ENCODE results near the gene MTCL1. TPM values are rescaled to one million over a fixed set of nuclear protein-coding genes. Genes with fewer than 3 reads are reported as not detected.
A peak's percentile ranks its signal among the peaks of the same experiment; 100 is the strongest.

The MTCL1 gene
- total RNA-seq, 1 experiment from 2014 or later, result 11.6 TPM

- no peak overlapping the region for H3K27ac Mint-ChIP-seq (ENCODE audit: low read depth, unreplicated experiment)
Observed at GRCh38 chr18:8708670-8709069, 3.3 kb downstream of the MTCL1 start.

GRCh38 chr18:8709248-8710059 lies 4.1 kb downstream of the MTCL1 start:
- no TSS peak for BruUV-seq (replicated peaks)
- no peak for DNase-seq (ENCODE audit: unreplicated experiment)
- no peak for TF ChIP-seq CTCF (IDR thresholded peaks at IDR 0.05; ENCODE audit: unreplicated experiment)
- peaks cover 15% of the 10 kb centered on the region for H3K4me1 Mint-ChIP-seq (ENCODE audit: insufficient read depth, unreplicated experiment)
- no peak overlapping the region for H3K27ac Mint-ChIP-seq (ENCODE audit: low read depth, unreplicated experiment)
- peaks cover 11% of the 10 kb centered on the region for H3K36me3 Mint-ChIP-seq (ENCODE audit: insufficient read depth, unreplicated experiment)
- POLR2A ChIA-PET, result no interaction called here
- H3K27me3 Mint-ChIP-seq (ENCODE audit: insufficient read depth, unreplicated experiment), result no peaks in the 10 kb centered on the region
- CTCF ChIA-PET, result interaction anchor here (0.6 kb wide), 1 partner anchor 259 kb away, joined by 3 read pairs; no protein-coding TSS in a partner anchor
- no peak overlapping the region for H3K4me3 Mint-ChIP-seq (ENCODE audit: unreplicated experiment)
- intact Hi-C loops (cut with micrococcal nuclease), result loop anchor here (5.0 kb wide), 1 partner anchor 93 kb away; no protein-coding TSS in a partner anchor
- H3K9me3 Mint-ChIP-seq (ENCODE audit: unreplicated experiment), result no peaks in the 10 kb centered on the region

More at GRCh38 chr18:8708670-8709069, 3.3 kb downstream of the MTCL1 start:
- Mint-ChIP-seq H3K9me3 (ENCODE audit: unreplicated experiment) (no peaks in the 10 kb centered on the region), H3K4me1 (ENCODE audit: insufficient read depth, unreplicated experiment) (peaks cover 21% of the 10 kb centered on the region), H3K4me3 (ENCODE audit: unreplicated experiment) (no peak overlapping the region), H3K36me3 (ENCODE audit: insufficient read depth, unreplicated experiment) (peaks cover 7% of the 10 kb centered on the region), H3K27me3 (ENCODE audit: insufficient read depth, unreplicated experiment) (no peaks in the 10 kb centered on the region)
- ChIA-PET POLR2A (no interaction called here), CTCF (interaction anchor here (0.6 to 0.9 kb wide), 3 partner anchors 259 to 320 kb away, joined by 3 to 5 read pairs (median 3); no protein-coding TSS in a partner anchor)
- intact Hi-C loops (cut with micrococcal nuclease), result loop anchor here (5.0 kb wide), 1 partner anchor 94 kb away; no protein-coding TSS in a partner anchor
- no TSS peak for BruUV-seq (replicated peaks)
- DNase-seq (ENCODE audit: unreplicated experiment), result no peak
- no peak for TF ChIP-seq CTCF (IDR thresholded peaks at IDR 0.05; ENCODE audit: unreplicated experiment)

- Mint-ChIP-seq H3K9me3 (ENCODE audit: unreplicated experiment) (no peaks in the 10 kb centered on the region), H3K27me3 (ENCODE audit: insufficient read depth, unreplicated experiment) (no peaks in the 10 kb centered on the region), H3K4me1 (ENCODE audit: insufficient read depth, unreplicated experiment) (peaks cover 13% of the 10 kb centered on the region), H3K27ac (ENCODE audit: low read depth, unreplicated experiment) (no peak overlapping the region), H3K36me3 (ENCODE audit: insufficient read depth, unreplicated experiment) (peaks cover 5% of the 10 kb centered on the region), H3K4me3 (ENCODE audit: unreplicated experiment) (no peak overlapping the region)
- no peak for TF ChIP-seq CTCF (IDR thresholded peaks at IDR 0.05; ENCODE audit: unreplicated experiment)
- intact Hi-C loops (cut with micrococcal nuclease), result no loop called here
- CTCF ChIA-PET, result interaction anchor here (0.6 kb wide), 1 partner anchor 119 kb away, joined by 3 read pairs; no protein-coding TSS in a partner anchor
- BruUV-seq (replicated peaks), result no TSS peak
- POLR2A ChIA-PET, result interaction anchor here (1.3 to 2.0 kb wide), 2 partner anchors 12 to 14 kb away, joined by 4 to 6 read pairs; no protein-coding TSS in a partner anchor
- DNase-seq (ENCODE audit: unreplicated experiment), result no peak
Observed at GRCh38 chr18:8711736-8712135, 6.4 kb downstream of the MTCL1 start.

- BruUV-seq (replicated peaks), result no TSS peak
- DNase-seq (ENCODE audit: unreplicated experiment), result no peak
- Mint-ChIP-seq H3K4me3 (ENCODE audit: unreplicated experiment) (no peak overlapping the region), H3K4me1 (ENCODE audit: insufficient read depth, unreplicated experiment) (no peaks in the 10 kb centered on the region), H3K9me3 (ENCODE audit: unreplicated experiment) (no peaks in the 10 kb centered on the region), H3K27me3 (ENCODE audit: insufficient read depth, unreplicated experiment) (no peaks in the 10 kb centered on the region), H3K36me3 (ENCODE audit: insufficient read depth, unreplicated experiment) (peaks cover 8% of the 10 kb centered on the region), H3K27ac (ENCODE audit: low read depth, unreplicated experiment) (peak overlapping the region; percentile 19)
- ChIA-PET CTCF (interaction anchor here (0.6 to 1.0 kb wide), 3 partner anchors 14 to 274 kb away, joined by 3 to 4 read pairs (median 3); no protein-coding TSS in a partner anchor), POLR2A (interaction anchor here (0.7 to 2.0 kb wide), 3 partner anchors 12 to 342 kb away, joined by 3 to 6 read pairs (median 3); no protein-coding TSS in a partner anchor)
- intact Hi-C loops (cut with micrococcal nuclease), result no loop called here
- TF ChIP-seq CTCF (IDR thresholded peaks at IDR 0.05; ENCODE audit: unreplicated experiment), result no peak
Observed at GRCh38 chr18:8713691-8714090, 8.3 kb downstream of the MTCL1 start.
